C1 segment of cervical spinal cord (tissue), 14 donors: ENCODE measurements around the gene EPAS1.
"Not testable (repeated sequence)": the region's sequence is repeated elsewhere in the genome, so short reads cannot be mapped to it uniquely, and the experiment has no call there.

Experiments
- DNase-seq, 14 donors: peaks; one replicate each; lab custom pipeline; 2025; lab: John Stamatoyannopoulos, UW

Gene EPAS1

GRCh38 chr2:46382331-46383112 lies 85.3 kb downstream of the EPAS1 start:
- no peak for DNase-seq

- no peak for DNase-seq
Measured at GRCh38 chr2:46383113-46383395, 85.8 kb downstream of the EPAS1 start.

GRCh38 chr2:46383784-46384456 lies 86.7 kb downstream of the EPAS1 start:
- no peak for DNase-seq

GRCh38 chr2:46384457-46384815 lies 87.2 kb downstream of the EPAS1 start:
- no peak for DNase-seq

GRCh38 chr2:46385786-46386577 lies 88.8 kb downstream of the EPAS1 start:
- DNase-seq = no peak

DNA sequence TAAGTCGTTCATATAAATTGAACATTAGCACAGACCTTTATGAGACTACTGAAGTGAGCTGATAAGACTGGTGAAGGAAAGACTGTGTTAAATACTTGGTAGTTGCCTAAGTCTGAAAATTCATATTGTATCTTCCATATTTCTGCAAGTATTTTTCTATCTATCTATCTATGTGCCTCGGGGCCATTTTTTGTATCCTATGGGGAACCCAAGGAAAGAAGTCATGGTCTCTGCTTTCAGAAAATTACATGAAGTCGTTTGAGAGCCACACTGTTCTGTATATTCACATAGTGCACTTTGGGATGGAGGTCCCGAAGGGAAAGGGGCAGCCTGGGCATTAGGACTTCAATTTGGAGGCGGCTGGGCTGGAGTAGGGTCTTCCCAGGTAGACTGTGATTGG lies 89.6 kb downstream of the EPAS1 start:
- DNase-seq = no peak

GRCh38 chr2:46387292-46387691 lies 90.1 kb downstream of the EPAS1 start:
- DNase-seq = no peak

- peak in 10 of 14 donors; percentile 14 to 59 (median 47) for DNase-seq
Measured at GRCh38 chr2:46387886-46388515, 90.8 kb downstream of the EPAS1 start.

DNA sequence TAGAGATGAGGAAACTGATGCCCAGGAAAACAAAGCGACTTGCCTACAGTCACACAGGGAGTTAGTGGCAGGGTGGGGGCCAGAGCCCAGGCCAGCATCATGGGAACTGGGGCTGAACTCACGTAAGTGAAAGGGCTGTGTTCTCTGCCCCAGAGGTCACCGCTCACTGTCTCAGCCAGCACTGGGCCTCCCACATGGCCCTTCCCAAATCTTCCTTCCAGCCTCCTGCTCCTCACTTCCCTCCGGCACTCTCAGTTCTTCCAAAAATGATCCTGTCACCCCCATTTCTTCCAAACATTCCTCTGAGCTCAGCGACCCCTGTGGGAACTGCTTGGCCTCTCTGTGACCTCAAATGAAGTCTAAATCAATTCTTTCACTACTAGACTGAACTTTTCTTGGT lies 91.7 kb downstream of the EPAS1 start:
- DNase-seq = no peak

GRCh38 chr2:46389417-46389916 lies 92.3 kb downstream of the EPAS1 start:
- DNase-seq = no peak

DNA sequence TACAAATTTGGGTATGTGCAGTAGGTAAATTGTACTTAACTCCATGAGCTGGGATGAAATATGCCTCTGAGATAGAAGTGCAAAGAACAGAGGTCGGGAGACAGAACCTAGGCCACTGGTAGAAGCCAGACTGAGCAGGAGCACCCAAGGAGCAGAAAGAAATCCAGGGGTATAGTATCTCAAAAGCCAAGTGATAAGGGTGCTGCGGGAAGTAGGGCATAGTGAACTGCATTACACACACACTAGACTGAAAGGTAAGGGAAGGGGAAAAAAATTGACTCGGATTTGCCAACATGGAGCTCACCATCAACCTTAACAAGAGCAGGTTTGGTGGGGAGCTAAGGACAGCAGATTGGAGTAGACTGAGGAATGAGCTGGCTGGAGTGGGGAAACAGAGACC lies 92.8 kb downstream of the EPAS1 start:
- no peak for DNase-seq

- no peak for DNase-seq
Measured at GRCh38 chr2:46390901-46391395, 93.7 kb downstream of the EPAS1 start.

DNA sequence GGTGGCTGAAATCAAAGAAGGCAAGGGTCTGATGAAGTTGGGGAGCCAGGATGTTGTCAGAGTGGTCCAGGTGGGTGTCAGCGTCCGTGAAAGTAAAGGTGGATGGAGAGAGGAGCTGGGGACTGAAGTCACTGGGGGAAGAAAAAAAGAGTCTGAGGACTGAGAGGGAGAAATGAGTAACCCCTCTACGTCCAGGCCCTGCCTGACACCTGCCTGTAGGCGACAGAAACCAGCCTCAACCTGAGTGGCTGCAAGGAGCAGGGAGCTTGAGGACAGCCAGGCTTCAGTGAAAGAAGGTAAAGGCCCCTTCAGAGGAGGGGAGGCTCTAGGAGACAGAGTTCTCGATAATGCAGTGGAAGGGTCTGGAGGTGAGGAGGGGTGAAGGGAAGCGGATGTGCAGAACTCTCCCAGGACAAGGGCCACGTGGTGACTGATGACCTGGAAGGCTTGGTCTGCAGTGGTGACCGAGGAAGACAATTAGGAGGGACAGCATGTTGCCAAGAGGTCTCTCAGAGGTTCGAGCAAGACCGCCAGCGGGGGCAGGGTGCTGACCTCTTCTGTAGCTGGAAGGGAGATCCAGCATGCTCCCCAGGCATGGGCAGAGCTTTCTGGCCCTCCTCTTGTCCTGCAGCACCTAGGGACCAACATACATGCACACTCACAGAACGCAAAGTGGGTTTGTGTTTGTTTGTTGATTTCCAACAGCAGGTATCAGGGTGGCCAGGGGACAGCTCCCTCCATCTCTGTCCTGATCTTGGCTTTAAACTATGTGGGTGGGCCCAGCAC lies 95.5 kb downstream of the EPAS1 start:
- DNase-seq = no peak

DNA sequence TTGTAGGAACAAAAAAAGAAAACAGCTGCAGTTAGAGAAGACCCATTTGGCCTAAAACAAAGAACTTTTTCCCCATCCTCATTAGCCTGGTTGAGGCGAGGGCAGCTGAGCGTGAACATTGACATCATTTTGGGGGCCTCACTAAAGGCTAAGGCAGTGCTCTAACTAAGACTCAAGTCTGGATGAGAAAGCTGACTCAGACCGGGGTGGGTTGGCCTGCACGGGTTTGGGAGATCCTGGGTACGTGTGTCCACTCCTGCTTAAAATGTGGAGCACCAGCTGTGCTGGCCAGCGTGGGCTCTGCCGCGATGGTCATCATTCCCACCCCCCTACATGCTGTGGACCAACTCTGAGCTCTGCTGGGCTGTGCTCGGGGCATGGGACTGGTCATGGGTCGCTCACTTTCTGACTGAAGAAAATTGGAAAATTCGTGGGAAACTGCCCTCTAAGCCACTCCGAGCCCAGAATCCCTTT lies 96.2 kb downstream of the EPAS1 start:
- no peak for DNase-seq

DNA sequence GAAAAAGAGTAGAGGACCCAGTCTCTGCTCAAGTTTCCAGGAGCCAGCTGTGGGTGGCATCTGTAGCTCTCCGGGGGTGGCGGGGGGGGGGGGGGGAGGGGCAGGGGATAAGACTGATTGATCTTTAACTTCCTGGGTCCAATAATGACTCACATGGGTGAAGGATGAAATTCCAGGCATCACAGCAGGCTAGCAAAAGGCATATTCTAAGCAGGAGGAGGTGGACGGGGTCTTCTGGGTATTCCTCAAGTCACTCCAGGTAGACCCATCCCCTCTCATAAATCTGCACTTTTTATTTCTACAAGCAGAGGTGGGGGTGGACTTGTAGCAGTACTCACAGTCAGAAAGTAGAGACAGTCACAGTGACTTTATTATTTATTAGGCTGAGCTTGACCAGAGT lies 96.7 kb downstream of the EPAS1 start:
- no peak for DNase-seq

DNA sequence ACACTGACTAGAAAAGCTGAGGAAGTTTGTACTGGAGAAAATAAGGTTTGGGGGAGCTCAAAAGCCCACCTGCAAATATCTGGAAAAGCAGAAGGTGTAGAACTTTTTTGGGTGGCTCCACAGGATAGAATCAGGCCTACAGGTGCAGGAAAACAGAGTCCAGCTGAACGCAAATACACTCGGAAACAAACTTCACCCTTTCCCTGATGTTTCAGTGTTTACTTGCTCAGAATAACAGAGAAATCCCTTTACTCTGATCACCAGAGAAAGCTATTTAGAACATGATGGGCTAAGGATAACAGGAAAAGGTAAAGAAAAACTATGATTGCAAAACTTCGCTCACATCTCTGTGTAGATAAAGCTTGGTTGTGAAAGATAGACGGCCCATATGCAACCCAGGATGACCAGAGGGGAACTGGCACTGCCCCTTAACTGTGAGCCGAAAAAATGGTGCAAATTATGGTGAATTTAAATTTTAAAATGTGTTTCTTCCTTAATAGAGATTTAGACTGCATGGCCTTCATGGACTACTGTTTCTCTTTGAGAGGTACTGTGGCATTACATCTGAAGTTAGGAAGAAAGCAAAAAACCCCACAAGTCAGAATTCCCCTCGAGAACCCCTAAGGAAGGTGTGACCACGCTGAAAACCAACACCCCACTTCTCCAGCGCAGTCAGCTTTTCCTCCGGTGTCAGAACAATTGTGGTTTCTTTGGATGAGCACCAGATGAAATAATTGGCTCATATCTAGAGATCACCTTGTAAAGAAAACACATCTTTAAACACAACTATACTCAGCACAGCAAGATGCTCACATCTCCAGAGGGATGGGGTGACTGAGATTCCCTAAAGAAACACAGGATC lies 97.7 kb downstream of the EPAS1 start:
- no peak for DNase-seq

DNA sequence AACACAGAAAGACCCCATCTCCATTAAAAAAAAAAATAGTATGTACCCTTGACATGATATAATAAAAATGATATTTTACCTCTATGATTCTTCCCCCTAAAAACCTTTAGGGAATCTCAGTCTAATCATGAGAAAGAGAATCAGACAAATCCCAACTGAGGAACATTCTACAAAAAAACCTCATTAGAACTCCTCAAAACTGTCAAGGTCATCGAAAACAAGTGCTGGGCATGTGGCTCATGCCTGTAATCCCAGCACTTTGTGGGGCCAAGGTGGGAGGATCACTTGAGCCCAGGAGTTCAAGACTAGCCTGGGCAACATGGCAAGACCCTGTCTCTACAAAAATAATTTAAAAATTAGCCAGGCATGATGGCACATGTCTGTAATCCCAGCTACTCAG lies 98.5 kb downstream of the EPAS1 start:
- not testable (repeated sequence) for DNase-seq

DNA sequence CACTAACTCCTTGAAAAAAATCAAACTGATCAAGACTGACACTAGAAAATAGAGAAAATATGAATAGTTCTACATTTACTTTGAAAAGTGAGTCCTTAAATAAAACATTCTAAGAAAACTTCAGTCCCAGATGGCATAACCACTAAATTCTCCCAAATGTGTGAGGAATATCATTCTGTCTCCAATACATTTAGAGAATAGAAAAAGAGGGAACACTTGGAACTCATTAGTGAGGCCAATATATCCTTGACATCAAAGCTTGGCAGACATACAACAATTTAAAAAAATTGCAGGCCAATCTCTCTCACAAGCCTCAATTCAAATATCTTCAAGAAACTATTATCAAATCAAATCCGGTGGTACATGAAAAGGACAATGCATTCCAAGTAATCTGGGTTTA lies 102.8 kb downstream of the EPAS1 start:
- DNase-seq = no peak

DNA sequence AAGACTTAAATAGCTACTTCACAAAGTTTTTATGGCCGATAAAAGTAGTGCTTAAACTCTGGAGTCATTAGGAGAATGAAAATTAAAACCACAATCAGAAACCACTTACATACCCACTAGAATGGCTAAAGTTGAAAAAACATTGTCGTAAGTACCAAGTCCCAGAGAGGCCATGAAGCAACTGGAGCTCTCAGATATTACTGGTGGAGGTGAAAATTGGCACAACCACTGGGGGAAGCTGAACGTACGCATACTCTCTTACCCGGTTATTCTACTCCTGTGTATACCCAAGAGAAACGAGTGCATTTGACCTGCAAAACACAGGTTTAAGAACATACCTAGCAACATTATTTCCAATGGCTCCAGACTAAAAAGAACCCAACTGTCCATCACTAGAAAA lies 105.7 kb downstream of the EPAS1 start:
- no peak for DNase-seq

GRCh38 chr2:46404181-46404759 lies 107.1 kb downstream of the EPAS1 start:
- DNase-seq = no peak
